ENCODE measurements around the gene RTRAF.

Gene RTRAF

DNA sequence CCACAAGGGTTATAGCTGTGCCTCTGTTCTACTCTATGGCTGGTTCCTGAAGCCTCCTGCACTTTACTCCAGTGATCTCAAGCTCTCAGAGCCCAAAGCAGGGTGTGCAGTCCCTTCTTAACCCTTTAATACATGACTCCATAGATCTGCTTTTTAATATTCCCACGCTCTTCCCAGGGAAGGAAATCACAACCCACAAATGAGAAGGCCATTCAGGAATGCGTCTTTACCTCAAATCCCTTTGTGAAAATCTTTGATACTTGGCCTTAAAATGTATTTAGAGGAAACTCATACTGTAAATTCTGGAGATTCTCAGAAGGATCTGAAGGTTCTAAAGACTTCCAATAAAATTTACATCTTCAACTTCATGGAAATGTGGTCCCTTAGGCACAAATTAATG is 62.5 kb downstream of the RTRAF start:
- no peak for DNase-seq

DNA sequence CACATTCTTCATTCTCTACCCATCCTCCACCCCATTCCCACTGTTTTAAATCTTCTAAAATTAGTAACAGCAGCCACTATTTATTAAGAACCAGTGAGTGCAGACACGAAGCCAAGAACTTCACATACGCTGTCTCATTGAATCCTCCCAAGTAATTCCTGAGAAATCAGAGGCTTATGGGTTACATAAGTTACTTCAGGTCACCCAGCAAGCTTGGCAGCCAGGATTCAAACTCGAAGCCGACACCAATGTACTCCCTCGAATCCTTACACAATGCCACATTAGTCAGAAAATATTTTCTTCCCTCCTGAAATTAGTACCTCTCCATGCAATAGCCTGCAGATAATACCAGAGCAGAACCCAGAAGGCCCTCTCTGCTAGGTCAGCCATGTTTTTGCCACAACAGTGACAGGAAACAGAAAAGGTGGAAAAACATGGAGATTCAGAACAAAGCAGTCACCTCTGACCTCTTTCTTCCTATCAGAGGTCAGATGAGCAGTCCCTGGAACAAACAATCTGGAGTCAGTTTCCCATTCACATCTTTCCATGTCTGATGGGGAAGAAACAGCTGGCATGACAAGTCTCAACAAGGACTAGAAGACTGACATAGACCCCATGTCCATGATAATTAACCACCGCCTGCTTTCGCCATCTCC is 63.1 kb downstream of the RTRAF start:
- no peak for DNase-seq

DNA sequence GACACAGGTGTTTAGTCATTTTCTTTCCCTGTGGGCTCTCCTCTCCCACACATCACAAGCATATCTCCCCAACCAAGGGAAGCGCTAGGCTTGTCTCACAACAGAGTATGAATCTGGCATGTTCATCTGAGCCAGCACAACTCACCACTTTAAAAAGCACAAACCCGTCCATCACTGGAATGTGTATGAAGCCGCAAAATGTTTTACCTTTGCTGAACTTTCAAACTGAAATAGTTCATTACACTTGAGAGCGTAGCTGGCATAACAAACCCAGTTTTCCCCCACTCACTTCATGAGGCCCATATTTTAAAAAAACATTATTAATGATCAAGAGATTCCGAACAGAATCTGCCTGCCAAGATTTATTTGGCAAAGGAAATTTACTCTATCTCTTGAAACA is 63.7 kb downstream of the RTRAF start:
- no peak for DNase-seq

DNA sequence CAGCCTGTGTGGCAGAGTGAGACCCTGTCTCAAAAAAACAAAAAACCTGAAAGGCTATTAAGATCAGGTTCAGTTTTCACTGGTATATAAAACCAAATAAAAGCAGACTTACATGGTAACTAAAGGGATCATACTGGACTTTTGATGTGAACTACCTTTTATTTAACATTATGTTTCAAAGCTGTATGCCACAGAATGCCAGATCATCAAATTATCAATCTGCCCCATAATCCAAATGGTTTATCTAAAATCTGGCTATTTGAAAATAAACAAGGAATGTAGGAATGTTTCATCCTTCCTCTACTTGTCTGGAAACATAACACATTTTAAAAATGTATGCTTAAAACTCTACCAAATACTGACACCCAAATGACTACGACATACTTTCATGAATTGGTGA is 65.3 kb downstream of the RTRAF start:
- DNase-seq: no peak

DNA sequence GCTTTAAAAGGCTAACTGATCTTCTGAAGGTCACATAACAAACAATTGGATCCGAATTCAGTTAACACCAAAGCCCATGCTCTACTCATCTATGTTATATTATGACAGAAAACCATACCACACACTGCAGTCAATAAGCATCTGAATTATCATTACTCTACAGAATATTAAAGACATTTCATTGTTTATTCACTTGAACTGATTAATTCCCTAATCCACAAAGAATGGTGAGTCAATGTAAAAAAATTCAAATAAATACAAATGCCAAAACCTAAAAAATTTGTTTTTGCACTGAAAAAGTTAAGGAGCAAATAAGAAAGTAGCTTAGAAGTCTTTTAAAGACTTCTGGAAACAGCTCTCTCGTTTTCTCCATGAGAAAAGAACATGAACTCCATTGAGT is 65.8 kb downstream of the RTRAF start:
- no peak for DNase-seq

DNA sequence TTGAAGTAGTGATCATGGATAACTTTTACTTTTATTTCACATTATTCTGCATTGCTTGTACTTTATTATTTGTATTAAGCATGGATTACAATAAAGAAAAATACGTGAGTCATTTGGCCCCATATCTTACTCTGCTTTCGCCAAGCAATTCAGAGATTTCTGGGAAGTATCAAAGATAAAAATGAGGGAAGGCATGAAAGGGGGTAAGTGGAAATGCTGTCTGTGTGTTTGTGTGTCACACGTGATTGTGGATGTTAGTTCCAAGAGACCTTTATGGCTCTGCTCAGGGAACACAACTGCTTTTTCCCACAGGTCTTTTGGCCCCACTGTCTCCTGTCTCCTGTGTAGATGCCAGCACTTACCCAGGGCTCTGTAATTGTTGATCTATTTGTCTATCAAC is 69.0 kb downstream of the RTRAF start:
- DNase-seq: no peak

DNA sequence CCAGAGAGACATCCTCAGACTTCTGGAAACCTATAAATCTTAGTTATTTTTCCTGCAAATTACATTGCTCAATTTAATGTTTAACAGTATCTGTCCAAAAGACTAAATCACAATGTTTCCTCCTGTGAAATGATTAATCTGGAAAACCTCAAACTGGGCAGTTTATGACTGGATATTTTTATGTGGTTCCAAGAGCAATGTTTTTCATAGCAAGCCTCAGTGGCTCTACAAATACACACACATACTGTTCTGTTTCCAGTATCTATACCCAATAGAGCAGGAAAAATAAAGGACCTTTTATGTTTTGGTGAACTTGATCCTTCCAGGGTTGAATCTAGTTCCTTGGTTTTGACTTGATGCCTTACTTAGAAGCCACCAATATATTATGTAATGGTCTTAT is 70.3 kb downstream of the RTRAF start:
- DNase-seq: no peak

DNA sequence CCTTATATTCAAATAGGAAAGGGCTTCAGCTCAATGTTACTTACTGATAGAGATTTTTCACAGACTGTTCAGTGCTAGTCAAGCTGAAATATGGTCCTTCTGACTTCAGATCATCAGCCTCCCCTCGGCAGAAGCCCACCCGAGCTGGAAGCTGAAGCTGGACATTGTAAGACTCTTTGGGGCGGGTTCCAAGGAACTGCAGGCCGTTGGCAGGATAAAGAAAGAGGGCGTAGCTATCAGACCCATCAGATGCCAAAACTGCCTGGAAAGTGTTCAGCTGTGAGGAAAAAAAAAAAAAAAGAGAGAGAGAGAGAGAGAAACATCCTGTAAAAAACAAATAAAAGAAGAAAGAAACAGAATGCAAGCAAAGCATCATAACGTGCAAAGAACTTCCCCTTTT is 70.7 kb downstream of the RTRAF start:
- DNase-seq: no peak
